Amniotic epithelial cell (primary cell): ENCODE results near the gene BTBD6.
A peak's percentile ranks its signal among the peaks of the same experiment; 100 is the strongest.

Experiments
- DNase-seq: peaks from one replicate; pipeline ENCODE4 v3.0.0-alpha.2; 2010; ENCODE audit warnings: low read depth

BTBD6 gene

DNA sequence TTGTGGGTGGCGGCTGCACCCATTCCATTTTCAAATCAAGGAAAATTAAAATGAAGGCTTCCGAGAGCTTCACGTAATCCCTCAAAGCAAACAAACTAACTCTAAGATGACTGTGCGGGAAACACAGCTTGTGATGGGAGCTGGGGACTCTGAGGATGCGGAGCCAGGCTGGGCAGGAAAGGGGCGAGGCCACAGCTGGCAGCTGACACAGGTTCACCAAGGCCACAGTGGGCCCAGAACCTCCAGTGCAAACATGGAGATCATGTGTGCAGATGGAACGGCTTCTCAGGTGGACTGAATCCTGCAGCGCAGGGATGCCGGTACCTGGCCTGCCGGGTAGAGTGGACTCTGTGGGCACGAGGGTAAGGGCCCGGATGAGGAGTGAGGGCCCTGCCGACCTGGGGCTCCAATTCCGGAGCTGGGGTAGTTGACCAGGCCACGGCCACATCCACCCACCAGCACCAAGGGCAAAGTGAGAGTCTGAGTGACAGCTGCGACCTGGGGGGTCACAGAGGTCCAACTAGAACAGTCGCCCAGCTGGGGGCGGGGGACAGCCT, 19.2 kb upstream of the BTBD6 start:
- no peak for DNase-seq

DNA sequence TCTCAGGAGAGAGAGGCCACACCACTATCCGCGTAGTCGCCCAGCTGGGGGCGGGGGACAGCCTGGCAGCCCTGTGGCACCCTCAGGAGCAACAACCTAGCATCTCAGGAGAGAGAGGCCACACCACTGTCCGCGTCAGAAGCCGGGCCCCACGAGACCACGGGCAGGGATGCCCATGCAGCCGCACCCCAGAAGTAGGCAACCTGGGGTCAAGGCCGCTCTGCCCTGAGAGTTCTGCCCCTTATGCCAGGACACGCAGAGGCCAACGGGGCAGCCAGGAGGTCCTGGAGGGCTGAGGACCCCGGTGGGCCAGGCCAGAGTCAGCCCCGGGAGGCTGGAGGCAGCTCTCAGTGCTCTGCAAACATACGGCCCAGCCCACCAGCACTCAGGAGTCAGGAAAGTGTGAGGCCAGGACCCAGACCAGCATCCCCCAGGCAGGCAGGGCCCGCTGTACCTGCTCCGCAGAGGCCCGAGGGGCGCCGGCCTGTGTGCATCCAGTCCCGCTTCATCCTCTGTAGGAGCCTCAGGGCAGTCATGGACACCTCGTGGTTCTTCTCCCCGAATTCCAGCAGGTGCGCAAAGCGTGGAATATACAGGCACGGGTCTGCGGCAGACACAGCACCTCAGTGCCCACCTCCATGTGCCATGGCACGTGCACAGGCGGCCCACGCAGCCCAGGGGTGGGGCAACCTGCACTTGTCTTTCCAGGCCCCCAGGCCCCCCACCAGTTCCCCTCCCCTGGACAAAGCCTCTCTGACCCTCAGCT, 7.3 kb upstream of the BTBD6 start:
- no peak for DNase-seq

DNA sequence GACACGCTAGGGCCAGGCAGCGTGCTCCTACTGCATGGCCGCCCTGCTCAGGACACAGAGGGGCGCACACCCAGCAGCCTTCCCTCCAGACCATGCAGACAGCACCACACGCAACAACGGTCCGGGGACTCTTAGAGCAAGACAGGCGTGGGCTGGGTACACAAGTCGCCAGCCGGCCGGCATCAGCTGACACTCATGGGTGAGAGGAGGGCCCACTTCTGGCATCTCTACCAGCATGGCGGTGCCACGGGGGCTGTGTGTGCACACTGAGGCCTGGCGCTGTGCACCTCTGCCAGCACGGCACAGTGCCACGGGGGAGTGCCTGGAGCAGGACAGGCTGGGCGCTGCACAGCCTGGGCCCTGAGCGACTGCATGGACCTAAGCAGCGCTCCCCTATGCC, 6.7 kb upstream of the BTBD6 start:
- DNase-seq, result no peak

DNA sequence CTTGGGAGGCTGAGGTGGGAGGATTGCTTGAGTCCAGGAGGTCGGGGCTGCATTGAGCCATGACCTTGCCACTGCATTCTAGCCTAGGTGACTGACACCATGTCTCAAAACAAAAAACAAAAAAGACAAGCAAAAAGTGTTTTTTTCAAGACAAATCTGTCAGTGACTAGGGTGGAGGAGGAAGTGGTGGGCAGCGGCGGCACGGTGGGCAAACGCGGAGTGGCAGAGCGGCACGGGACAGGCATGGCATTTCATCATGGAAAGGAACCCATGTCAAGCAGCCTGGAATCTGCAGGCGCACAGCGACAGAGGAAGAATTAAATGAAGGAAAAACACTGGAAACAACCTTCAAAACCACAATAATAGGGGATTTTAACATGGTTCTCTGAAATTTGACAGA, 4.0 kb upstream of the BTBD6 start:
- no peak for DNase-seq

DNA sequence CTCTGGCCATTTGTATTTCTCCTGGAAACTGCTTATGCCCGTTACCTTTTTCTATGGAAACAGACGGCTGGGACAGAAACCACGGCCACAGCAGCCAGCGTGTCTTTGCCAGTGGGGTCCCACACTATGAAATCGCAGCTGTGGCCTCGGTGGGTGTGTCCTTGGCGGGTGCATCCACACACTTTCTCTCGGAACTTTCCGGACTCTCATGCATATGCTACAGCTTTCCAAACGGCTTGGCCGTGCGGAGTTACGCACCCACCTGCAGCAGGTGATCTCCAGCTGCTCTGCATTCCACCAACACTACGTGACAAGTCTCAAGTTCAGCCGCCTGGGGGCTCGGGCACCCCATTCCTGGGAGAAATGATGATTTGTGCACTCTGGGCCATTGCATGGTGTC, 1.3 kb upstream of the BTBD6 start:
- DNase-seq, result no peak

DNA sequence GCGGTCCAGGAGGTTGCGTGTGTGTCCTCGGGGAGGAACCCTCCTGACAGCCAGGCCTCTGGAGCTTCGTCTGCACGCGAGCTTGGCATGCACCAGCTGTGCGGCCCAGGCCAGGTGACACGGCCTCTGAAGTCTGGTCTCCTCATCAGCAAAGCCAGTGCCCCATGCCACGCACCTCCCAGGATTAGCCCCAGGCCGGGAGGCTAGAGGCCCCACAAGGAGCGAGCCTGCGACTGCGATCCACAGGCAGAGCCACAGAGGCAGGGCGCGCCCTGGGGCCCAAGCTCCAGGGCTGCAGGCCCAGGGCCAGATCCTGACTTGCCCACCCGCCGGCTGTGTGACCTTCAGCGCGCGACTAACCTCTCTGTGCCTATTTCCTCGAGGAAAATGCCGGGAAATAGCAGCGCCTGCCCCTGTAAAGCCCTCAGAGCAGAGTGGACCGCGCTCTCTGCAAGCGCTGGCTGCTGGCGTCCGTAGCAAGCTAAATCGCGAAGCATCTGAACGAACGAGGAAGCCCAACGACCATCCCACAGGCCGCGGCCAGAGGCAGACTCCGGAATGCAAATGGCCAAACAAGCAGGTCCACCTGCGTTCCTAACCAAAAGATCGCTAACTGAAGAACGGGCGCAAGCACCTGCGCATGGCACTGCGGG, 492 bp upstream of the BTBD6 start:
- DNase-seq, result no peak

DNA sequence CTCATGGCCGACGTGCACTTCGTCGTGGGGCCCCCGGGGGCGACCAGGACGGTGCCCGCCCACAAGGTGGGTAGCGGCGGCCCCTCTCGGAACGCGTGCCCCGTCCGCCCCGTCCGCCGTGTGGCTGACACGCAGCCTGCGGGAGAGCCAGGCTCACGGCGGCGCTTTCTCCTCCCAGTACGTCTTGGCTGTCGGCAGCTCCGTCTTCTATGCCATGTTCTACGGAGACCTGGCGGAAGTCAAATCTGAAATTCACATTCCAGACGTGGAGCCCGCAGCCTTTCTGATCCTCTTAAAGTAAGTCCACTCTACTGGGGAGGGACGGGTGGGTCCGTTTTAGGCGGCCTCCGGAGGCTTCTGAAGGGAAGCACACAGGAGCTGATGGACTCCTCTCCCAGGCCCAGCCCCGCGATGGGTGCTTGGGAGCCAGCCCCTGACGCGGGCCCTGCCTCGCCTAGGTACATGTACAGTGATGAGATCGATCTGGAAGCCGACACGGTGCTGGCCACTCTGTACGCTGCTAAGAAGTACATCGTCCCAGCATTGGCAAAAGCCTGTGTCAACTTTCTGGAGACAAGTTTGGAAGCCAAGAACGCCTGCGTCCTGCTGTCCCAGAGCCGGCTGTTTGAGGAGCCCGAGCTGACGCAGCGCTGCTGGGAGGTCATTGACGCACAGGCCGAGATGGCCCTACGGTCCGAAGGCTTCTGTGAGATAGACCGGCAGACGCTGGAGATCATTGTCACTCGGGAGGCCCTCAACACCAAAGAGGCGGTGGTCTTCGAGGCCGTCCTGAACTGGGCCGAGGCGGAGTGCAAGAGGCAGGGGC, 1.1 kb downstream of the BTBD6 start:
- DNase-seq, result peak; percentile 30

DNA sequence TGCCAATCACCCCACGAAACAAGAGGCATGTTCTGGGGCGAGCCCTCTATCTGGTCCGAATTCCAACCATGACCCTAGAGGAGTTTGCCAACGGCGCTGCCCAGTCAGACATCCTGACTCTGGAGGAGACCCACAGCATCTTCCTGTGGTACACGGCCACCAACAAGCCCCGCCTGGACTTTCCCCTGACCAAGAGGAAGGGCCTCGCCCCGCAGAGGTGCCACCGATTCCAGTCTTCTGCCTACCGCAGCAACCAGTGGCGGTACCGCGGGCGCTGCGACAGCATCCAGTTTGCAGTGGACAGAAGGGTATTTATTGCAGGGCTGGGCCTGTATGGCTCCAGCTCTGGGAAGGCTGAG, 1.7 kb downstream of the BTBD6 start:
- no peak for DNase-seq

DNA sequence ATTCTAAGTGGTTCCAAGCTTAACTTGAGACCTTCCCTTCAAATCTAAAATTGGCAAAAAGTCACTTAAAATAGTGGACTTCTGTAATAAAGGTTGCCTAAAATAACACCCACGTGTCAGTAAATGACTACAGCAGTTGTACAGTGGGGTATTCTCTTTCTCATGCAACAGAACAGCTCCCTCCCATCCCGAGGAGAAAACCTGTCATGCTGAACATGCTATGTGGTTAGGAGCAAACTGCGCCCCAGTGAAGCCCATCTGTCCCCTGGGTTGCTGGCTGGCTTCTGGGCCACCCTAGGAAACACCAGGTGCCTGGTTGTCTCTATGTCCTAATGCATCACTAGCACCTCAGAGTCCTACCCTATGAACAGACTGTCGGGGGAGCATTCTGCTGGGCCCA, 2.7 kb downstream of the BTBD6 start:
- DNase-seq, result no peak

DNA sequence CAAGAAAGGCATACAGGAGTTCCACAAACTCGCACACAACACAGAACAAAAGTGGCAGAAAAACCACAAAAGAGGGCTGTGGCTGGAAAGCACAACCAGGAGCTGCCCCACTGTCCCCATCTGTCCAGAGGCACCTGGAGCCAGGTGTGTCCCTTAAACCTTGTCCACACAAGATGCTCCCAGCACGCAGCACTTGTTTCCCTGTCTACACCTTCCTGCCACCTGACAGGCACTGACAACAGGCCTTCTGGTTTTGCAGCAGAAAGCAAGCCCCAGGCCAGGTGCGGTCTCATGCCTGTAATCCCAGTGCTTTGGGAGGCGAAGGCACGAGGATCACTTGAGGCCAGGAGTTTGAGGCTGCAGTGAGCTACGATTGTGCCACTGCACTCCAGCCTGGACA, 3.6 kb downstream of the BTBD6 start:
- no peak for DNase-seq

DNA sequence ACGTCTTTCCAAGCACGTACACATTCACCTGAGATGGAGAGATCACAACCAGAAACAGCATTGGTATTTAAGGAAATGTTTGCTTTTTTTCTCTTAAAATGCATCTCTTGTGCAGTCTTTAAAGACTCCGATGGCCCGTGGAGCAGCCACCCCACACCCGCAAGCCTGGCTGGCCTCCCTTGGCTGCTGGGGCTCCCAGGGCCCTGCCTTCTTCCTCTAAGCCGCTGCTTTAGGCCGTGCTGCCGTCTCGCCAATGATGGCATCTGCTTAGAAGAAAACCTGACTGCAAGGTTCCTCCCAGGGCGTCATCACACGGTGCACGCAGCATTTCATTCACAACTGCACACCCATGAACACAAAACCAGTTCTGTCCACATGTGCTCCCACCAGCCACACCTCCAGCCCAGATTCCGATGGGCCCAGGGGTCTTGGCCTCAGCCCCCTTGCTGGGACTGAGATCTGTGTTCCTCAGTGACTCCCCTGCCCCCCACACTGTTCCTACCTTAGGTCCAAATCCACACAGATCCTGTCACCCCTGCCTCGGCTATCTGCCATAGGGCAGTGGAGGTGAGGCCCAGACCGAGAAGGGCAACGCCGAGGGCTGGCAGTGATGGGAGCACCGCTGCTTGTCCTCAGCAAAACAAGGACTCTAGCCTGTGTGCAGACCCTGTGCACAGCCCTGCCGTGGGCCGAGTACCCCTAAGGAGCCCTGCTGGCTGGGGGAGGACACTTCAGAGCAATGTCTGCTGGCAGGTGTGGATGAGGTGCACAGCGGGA, 4.4 kb downstream of the BTBD6 start:
- no peak for DNase-seq

DNA sequence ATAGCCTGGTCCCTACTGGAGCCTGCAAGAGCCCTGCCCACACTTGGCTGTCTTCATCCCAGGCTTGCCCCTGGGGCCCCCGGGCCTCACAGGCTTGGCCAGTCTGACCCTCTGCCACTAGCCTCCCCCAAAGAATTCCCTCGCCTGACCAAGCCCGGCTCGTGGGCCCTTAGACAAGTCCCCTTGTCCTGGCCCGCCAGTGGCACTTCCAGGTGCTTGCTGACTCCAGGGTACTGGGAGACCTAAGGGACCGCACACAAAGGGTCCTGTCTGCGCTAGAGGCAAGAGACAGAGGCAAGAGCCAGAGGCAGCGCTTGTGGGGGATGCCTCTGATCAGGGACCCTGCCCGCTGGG, 5.0 kb downstream of the BTBD6 start:
- no peak for DNase-seq

DNA sequence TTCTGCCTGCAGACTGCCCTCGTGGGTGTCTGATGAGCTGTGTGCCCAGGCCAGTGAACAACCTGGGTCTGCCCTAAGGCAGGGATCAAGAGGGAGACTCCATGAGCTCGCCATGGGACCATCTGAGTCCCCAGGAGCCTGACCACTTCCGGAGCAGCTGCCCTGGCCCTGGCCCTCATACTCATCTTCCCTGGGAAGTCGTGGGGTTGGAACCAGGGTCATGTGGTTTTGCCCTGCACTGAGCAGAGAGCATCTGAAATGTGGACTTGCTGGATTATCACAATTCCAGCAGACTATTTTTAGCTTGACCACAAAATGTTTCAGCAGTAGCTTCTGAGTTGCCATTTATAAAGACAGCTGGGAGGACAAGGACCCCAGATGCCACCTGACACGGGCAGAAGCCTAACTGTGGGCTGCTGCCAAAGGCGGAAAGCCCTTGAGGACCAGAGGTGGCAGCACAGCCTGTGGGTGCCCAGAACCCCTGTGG, 6.7 kb downstream of the BTBD6 start:
- peak; percentile 53 for DNase-seq

DNA sequence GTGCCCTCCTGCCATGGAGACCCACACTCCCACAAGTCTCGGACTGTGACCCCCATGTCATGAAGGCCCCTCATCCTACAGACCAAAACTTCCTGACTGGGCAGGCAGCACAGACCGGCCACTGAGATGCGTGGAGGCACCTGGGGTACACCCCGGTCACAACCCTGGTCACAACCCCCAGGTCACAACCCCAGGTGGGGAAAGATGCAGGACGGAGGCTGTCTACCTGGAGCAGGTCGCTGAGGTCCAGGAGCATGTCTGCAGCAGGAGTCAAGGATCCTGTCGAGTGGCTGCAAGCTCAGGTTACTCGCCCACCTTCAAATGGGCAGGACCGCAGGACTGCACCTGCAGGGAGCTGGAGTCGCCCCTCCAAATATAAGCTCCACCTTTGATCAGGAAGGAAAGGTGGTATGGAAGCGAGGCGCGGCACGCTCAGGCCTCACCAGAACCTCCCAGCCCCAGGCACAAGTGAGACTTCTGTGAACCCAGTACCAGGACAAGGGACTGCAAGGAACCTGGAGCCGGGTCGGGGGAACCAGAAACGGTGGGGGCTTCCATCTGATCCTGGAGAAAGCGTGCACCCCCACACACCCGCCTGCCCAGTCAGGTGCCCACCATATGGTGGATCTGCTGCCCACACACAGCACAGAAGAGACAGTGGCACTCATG, 8.1 kb downstream of the BTBD6 start:
- DNase-seq, result no peak

DNA sequence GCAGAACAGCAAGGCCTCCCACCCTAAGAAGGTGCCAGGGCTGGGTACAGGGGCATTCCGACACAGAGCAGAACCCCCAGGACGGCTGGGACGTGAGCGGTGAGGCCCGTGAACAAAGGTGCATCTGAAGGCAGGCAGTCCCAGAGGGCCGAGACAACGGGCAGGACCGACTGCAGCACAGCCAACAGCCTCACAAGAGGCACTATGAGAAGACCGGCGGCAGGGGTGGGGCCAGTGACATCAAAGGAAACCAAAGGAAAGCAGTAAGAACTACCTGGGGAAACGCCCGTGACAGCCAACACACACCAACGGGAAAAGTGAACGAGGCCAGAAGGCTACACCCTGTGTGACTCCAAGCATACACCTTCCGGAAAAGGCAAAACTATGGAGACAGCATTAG, 9.1 kb downstream of the BTBD6 start:
- DNase-seq, result no peak

DNA sequence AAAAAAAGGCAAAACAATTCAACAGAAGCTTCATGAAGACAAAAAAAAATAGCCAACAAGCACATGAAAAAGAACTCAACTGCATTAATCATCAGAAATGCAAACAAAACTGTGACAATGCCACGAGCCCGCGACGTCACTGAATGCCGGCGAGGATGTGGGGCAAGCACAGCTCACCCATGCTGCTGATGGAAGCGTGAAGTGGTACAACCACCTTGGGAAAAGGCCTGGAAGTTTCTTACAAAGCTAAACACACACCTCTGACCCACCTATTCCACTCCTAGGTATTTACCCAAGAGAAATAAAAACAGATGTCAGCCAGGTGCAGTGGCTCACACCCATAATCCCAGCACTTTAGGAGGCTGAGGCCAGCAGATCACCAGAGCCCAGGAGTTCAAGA, 10.5 kb downstream of the BTBD6 start:
- no peak for DNase-seq

DNA sequence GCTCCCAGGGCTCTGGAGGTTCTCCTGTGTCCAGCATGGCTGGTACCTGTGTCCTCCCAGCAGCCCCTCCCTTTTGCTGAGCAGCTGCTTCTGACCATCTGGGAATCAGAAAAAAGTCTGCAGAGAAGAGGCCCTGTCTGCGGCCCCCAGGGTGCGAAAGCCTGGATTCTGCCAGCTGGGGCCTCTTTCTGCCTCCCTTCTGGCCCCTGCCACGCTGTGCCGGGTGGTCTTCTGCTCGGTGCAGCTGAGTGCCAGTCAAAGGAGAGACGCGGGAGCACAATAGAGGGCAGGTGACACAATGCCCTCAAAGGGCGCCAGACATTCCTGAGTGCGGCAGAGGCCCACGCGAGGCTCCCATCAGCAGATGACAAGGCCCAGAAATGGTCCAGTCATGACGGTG, 12.6 kb downstream of the BTBD6 start:
- DNase-seq, result no peak

DNA sequence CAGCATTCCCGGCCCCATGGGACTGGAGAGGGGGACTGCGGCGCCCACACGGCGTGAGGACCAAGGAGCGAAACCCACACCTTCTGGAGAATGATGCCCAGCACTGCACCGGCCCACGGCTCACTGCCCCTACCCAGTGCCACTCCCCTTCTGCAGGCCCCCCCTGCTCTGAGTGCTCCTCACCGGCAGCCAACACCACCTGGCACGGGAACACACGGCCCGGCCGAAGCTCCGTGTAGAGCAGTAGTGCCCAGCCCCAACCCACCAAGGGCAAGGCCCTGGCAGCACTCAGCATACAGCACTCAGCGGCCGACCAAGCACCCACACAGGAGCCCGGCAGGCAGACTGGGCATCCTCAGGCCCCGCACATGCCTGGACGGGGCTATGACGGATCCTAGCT, 13.4 kb downstream of the BTBD6 start:
- no peak for DNase-seq

DNA sequence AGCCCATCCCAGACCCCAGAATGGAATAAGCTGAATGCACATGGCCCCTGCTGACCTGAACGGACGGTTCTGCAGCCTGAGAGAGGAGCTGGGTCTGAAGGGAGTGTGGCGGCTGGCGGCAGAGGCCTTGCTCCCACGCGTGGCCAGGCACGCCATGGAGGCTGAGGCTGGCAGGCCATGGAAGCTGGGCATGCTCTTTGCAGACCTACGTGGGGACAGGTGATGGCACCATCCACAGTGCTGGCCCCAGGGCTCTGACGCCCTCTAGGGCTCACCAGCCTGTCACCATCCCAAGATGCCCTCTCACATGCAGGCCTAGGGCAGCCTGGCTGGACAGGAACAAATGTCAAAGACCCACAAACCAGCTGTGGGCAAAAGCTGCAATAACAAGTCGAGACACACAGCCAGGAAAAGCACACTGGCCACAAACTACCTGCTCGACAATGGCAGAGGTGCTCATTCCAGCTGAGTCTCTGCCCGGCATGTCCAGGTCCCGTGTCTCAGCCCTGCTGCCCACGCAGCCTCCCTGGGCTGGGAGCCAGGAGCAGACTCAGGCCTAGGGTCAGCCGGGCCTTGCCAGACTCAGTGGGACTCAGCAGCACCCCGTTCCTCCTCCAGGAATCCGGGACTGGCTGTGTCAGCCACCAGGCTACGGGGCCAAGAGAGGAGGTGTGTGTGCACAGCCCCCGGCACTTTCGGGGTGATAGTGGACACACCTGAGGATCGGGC, 19.7 kb downstream of the BTBD6 start:
- DNase-seq, result no peak

DNA sequence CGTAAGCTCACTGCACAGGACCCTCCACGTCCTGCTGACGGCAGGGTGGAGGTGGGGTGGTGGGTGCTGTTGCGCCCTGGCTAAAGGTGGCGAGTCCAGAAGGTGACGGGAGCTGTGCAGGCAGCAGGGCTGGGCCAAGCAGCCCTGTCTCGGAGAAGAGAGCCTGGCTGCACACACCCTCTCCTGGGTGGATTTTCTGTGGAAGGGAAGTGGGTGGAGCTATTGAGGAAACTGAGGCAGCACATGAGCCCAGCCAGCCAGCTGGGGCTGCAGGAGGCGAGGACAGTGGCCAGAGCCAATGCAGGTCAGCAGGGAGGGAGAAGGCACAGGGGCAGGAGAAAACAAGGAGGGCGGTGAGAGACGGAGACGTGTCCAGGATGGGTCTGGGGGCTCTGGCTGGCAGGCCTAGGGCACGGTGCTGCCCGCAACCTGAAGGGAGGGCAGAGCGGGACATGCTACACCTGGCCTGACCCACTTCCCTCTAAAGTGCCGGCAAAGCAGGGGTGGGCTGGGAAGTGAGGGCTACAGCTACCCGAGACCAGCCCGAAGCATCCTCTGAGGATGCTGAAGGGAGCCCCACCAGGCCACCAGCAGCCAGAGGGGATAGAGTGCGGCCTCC, 20.5 kb downstream of the BTBD6 start:
- DNase-seq, result no peak
